ENCODE measurements around the gene KLHL2. TPM values are rescaled to one million over a fixed set of nuclear protein-coding genes. Genes with fewer than 3 reads are reported as not detected.

The KLHL2 gene
- total RNA-seq, 3 donors from 2014 or later = 20.2 to 60.4 (median 38.0) TPM

GRCh38 chr4:165308606-165309005, 101.2 kb downstream of the KLHL2 start:
- Histone ChIP-seq H3K27ac (peak overlapping the region; percentile 67 to 69), H3K36me3 (no peaks in the 10 kb centered on the region), H3K4me1 (no peaks in the 10 kb centered on the region), H3K9me3 (no peaks in the 10 kb centered on the region), H3K27me3 (no peaks in the 10 kb centered on the region), H3K4me3 (no peak overlapping the region)
- peak in 1 of 2 donors; percentile 54 for DNase-seq (ENCODE audit: low spot score in 2 of 2)
- TF ChIP-seq POLR2AphosphoS5 (IDR thresholded peaks at IDR 0.05) (no peak), CTCF (IDR thresholded peaks at IDR 0.05) (no peak), POLR2A (IDR thresholded peaks at IDR 0.05) (no peak)
- intact Hi-C loops (cut with DNase I; ENCODE audit: low total_unique reads) = no loop called here

GRCh38 chr4:165309456-165309855, 102.1 kb downstream of the KLHL2 start:
- Histone ChIP-seq H3K27ac (peak overlapping the region; percentile 67 to 69), H3K36me3 (no peaks in the 10 kb centered on the region), H3K4me1 (no peaks in the 10 kb centered on the region), H3K9me3 (no peaks in the 10 kb centered on the region), H3K27me3 (no peaks in the 10 kb centered on the region), H3K4me3 (no peak overlapping the region)
- DNase-seq (ENCODE audit: low spot score in 2 of 2) = no peak
- TF ChIP-seq POLR2AphosphoS5 (IDR thresholded peaks at IDR 0.05) = no peak
- no peak for TF ChIP-seq POLR2A (IDR thresholded peaks at IDR 0.05)
- no peak for TF ChIP-seq CTCF (IDR thresholded peaks at IDR 0.05)
- intact Hi-C loops (cut with DNase I; ENCODE audit: low total_unique reads) = no loop called here

GRCh38 chr4:165312506-165312905, 105.1 kb downstream of the KLHL2 start:
- Histone ChIP-seq H3K4me1 (no peaks in the 10 kb centered on the region), H3K27ac (no peak overlapping the region), H3K4me3 (no peak overlapping the region), H3K27me3 (no peaks in the 10 kb centered on the region), H3K9me3 (no peaks in the 10 kb centered on the region), H3K36me3 (no peaks in the 10 kb centered on the region)
- intact Hi-C loops (cut with DNase I; ENCODE audit: low total_unique reads) = no loop called here
- TF ChIP-seq POLR2AphosphoS5 (IDR thresholded peaks at IDR 0.05) = no peak
- no peak for DNase-seq (ENCODE audit: low spot score in 2 of 2)

DNA sequence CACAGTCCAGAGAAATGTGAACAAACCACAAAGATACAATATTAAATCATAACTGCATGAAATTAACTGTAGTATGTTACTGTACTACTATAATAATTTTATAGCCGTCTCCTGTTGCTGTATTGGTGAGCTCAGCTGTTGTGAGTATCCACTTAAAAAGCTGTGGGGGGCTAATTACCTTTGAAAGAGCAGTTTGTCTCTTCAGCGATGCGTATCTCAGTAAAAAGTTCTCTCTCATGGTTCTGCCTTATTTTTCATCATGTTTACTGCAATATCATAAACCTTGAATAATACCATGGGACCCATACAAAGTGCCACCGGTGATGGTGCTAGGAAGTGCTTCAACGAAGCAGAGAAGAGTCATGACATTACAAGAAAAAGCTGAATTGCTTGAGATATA, 111.7 kb downstream of the KLHL2 start:
- no peaks in the 10 kb centered on the region for H3K27me3 ChIP-seq
- DNase-seq (ENCODE audit: low spot score in 2 of 2) = no peak
- intact Hi-C loops (cut with DNase I; ENCODE audit: low total_unique reads) = no loop called here
- H3K9me3 ChIP-seq = no peaks in the 10 kb centered on the region
- no peak overlapping the region for H3K27ac ChIP-seq
- H3K36me3 ChIP-seq = no peaks in the 10 kb centered on the region
- H3K4me3 ChIP-seq = no peak overlapping the region
- no peaks in the 10 kb centered on the region for H3K4me1 ChIP-seq
- no peak for TF ChIP-seq POLR2A (IDR thresholded peaks at IDR 0.05)

GRCh38 chr4:165319509-165319908, 112.1 kb downstream of the KLHL2 start:
- TF ChIP-seq CTCF (IDR thresholded peaks at IDR 0.05) = no peak
- TF ChIP-seq POLR2AphosphoS5 (IDR thresholded peaks at IDR 0.05) = no peak
- TF ChIP-seq POLR2A (IDR thresholded peaks at IDR 0.05) = no peak
- no peaks in the 10 kb centered on the region for H3K9me3 ChIP-seq
- intact Hi-C loops (cut with DNase I; ENCODE audit: low total_unique reads) = no loop called here
- no peaks in the 10 kb centered on the region for H3K36me3 ChIP-seq
- H3K4me1 ChIP-seq = no peaks in the 10 kb centered on the region
- H3K27me3 ChIP-seq = no peaks in the 10 kb centered on the region
- DNase-seq (ENCODE audit: low spot score in 2 of 2) = no peak
- no peak overlapping the region for H3K4me3 ChIP-seq
- H3K27ac ChIP-seq = no peak overlapping the region

- intact Hi-C loops (cut with DNase I; ENCODE audit: low total_unique reads) = loop anchor here (10.0 kb wide), 1 partner anchor 120 kb away; the partner anchor contains the start of gene KLHL2
Measured at GRCh38 chr4:165324236-165324917, 117.0 kb downstream of the KLHL2 start.

More at GRCh38 chr4:165324236-165324917, 117.0 kb downstream of the KLHL2 start:
- peak in 1 of 2 donors; percentile 66 for DNase-seq (ENCODE audit: low spot score in 2 of 2)
- Histone ChIP-seq H3K27me3 (no peaks in the 10 kb centered on the region), H3K4me3 (no peak overlapping the region), H3K4me1 (peaks cover 0 to 4% of the 10 kb centered on the region in 2 donors), H3K27ac (peak overlapping the region; percentile 72 to 92), H3K36me3 (no peaks in the 10 kb centered on the region), H3K9me3 (no peaks in the 10 kb centered on the region)
- TF ChIP-seq POLR2AphosphoS5 (IDR thresholded peaks at IDR 0.05) (peak in 1 of 3 donors; percentile 52), CTCF (IDR thresholded peaks at IDR 0.05) (no peak)
